ENCODE data around the gene ACOX3. TPM values are rescaled to one million over a fixed set of nuclear protein-coding genes. Genes with fewer than 3 reads are reported as not detected.
"Not testable (repeated sequence)": the region's sequence is repeated elsewhere in the genome, so short reads cannot be mapped to it uniquely, and the experiment has no call there.

The ACOX3 gene
- total and polyA plus RNA-seq, 2 donors (not counting 1 experiment from before 2014, with no cell fraction given): 6.8 to 23.8 TPM

DNA sequence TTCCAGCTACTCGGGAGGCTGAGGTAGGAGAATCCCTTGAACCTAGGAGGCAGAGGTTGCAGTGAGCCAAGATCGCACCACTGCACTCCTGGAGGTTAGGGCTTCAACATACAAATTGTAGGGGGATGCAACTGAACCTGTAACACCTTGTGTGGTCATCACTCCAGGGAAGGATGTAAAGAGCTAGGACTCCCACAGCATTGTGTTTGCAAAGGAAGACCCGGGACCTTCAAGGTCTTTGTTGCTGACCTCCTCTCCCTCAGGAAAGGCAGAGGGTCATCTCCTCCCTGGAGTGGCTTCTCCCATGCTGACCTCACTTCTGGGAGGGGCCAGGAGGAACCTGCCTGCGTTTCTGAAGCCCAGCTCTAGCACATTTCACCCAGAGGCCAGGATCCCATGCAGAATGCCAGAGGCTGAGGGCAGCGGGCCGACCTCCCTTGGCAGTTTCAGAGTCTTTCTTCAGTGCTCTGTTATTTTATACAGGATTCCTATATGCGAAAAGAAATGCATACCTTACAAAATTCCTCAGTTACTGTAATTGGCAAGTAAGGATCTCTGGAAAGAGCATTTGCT, 90.8 kb downstream of the ACOX3 start:
- Histone ChIP-seq H3K27me3 (ENCODE audit: control insufficient read depth, insufficient read depth, low read length) (peaks cover 8% of the 10 kb centered on the region), H3K36me3 (ENCODE audit: control insufficient read depth, insufficient read depth, low read length) (no peaks in the 10 kb centered on the region), H2AFZ (ENCODE audit: low read length) (no peak overlapping the region), H3K79me2 (ENCODE audit: control insufficient read depth, insufficient read depth, low read length) (no peaks in the 10 kb centered on the region), H3K4me1 (ENCODE audit: control insufficient read depth, extremely low read depth, insufficient read depth, low read length) (peaks cover 3% of the 10 kb centered on the region), H3K4me2 (ENCODE audit: extremely low read depth, insufficient read depth, low read length) (no peak overlapping the region), H3K4me3 (replicated peaks in 1 of 4; ENCODE audit: control extremely low read depth in 1 of 4, insufficient read depth in 1 of 4, low read depth in 3 of 4, low read length in 4 of 4) (no peak overlapping the region), H3K9ac (ENCODE audit: insufficient read depth, low read length) (no peak overlapping the region), H3K9me3 (ENCODE audit: control insufficient read depth, insufficient read depth, low read depth, low read length) (no peaks in the 10 kb centered on the region), H3K27ac (ENCODE audit: insufficient read depth, low read length) (no peak overlapping the region), H4K20me1 (ENCODE audit: control insufficient read depth, extremely low read depth, insufficient read depth, low read length) (no peaks in the 10 kb centered on the region)
- no peak for DNase-seq (ENCODE audit: low read depth in 2 of 2)
- no peak for TF ChIP-seq EZH2 (IDR thresholded peaks at IDR 0.05; ENCODE audit: low read length, missing control alignments)
- TF ChIP-seq, protein P1, sequence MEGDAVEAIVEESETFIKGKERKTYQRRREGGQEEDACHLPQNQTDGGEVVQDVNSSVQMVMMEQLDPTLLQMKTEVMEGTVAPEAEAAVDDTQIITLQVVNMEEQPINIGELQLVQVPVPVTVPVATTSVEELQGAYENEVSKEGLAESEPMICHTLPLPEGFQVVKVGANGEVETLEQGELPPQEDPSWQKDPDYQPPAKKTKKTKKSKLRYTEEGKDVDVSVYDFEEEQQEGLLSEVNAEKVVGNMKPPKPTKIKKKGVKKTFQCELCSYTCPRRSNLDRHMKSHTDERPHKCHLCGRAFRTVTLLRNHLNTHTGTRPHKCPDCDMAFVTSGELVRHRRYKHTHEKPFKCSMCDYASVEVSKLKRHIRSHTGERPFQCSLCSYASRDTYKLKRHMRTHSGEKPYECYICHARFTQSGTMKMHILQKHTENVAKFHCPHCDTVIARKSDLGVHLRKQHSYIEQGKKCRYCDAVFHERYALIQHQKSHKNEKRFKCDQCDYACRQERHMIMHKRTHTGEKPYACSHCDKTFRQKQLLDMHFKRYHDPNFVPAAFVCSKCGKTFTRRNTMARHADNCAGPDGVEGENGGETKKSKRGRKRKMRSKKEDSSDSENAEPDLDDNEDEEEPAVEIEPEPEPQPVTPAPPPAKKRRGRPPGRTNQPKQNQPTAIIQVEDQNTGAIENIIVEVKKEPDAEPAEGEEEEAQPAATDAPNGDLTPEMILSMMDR (conservative IDR thresholded peaks at IDR 0.05 in 1 of 2, IDR thresholded peaks at IDR 0.05 in 1 of 2; ENCODE audit: low read depth in 1 of 2, low read length in 2 of 2): no peak

DNA sequence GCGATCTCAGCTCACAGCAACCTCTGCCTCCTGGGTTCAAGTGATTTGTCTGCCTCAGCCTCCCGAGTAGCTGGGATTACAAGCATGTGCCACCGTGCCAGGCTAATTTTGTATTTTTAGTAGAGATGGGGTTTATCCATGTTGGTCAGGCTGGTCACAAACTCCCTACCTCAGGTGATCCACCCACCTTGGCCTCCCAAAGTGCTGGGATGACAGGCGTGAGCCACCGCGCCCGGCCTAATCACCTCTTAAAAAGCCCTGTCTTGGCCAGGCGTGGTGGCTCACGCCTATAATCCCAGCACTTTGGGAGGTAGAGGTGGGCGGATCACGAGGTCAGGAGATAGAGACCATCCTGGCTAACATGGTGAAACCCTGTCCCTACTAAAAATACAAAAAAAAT, 91.3 kb downstream of the ACOX3 start:
- H3K27ac ChIP-seq (ENCODE audit: insufficient read depth, low read length); H3K9me3 ChIP-seq (ENCODE audit: control insufficient read depth, insufficient read depth, low read depth, low read length); H3K4me2 ChIP-seq (ENCODE audit: extremely low read depth, insufficient read depth, low read length); H3K36me3 ChIP-seq (ENCODE audit: control insufficient read depth, insufficient read depth, low read length); DNase-seq (ENCODE audit: low read depth in 2 of 2); H3K4me3 ChIP-seq (replicated peaks in 1 of 4; ENCODE audit: control extremely low read depth in 1 of 4, insufficient read depth in 1 of 4, low read depth in 3 of 4, low read length in 4 of 4); H4K20me1 ChIP-seq (ENCODE audit: control insufficient read depth, extremely low read depth, insufficient read depth, low read length); H3K27me3 ChIP-seq (ENCODE audit: control insufficient read depth, insufficient read depth, low read length); H3K9ac ChIP-seq (ENCODE audit: insufficient read depth, low read length); H2AFZ ChIP-seq (ENCODE audit: low read length); H3K79me2 ChIP-seq (ENCODE audit: control insufficient read depth, insufficient read depth, low read length); H3K4me1 ChIP-seq (ENCODE audit: control insufficient read depth, extremely low read depth, insufficient read depth, low read length): not testable (repeated sequence)

DNA sequence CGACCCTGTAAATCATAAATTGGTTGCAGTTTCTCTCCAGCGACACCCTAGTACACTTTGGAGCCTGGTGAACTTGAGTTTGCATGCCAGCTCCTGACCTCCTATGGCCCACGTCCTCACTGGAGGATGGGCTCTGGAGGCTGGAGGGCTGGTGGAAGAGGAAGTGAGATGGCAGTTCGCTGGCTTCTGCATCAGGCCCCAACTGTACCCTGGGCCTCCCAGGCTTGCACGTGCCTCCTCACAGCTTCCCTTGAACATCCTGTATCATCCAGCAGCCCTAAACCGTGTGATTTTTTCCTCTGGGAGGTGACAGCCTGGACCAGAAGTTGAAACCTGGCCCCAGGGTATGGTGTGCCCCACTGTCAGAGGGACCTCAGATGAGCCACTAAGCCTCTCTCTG, 92.5 kb downstream of the ACOX3 start:
- no peaks in the 10 kb centered on the region for H4K20me1 ChIP-seq (ENCODE audit: control insufficient read depth, extremely low read depth, insufficient read depth, low read length)
- no peak overlapping the region for H3K4me3 ChIP-seq (replicated peaks in 1 of 4; ENCODE audit: control extremely low read depth in 1 of 4, insufficient read depth in 1 of 4, low read depth in 3 of 4, low read length in 4 of 4)
- H3K27me3 ChIP-seq (ENCODE audit: control insufficient read depth, insufficient read depth, low read length): peaks cover 6% of the 10 kb centered on the region
- no peak overlapping the region for H3K9ac ChIP-seq (ENCODE audit: insufficient read depth, low read length)
- no peak for TF ChIP-seq EZH2 (IDR thresholded peaks at IDR 0.05; ENCODE audit: low read length, missing control alignments)
- TF ChIP-seq, protein P1 (conservative IDR thresholded peaks at IDR 0.05 in 1 of 2, IDR thresholded peaks at IDR 0.05 in 1 of 2; ENCODE audit: low read depth in 1 of 2, low read length in 2 of 2): no peak
- H3K4me2 ChIP-seq (ENCODE audit: extremely low read depth, insufficient read depth, low read length): no peak overlapping the region
- no peaks in the 10 kb centered on the region for H3K4me1 ChIP-seq (ENCODE audit: control insufficient read depth, extremely low read depth, insufficient read depth, low read length)
- H2AFZ ChIP-seq (ENCODE audit: low read length): no peak overlapping the region
- no peak for DNase-seq (ENCODE audit: low read depth in 2 of 2)
- H3K27ac ChIP-seq (ENCODE audit: insufficient read depth, low read length): no peak overlapping the region
- H3K9me3 ChIP-seq (ENCODE audit: control insufficient read depth, insufficient read depth, low read depth, low read length): no peaks in the 10 kb centered on the region
- no peaks in the 10 kb centered on the region for H3K79me2 ChIP-seq (ENCODE audit: control insufficient read depth, insufficient read depth, low read length)
- H3K36me3 ChIP-seq (ENCODE audit: control insufficient read depth, insufficient read depth, low read length): no peaks in the 10 kb centered on the region

Data from fibroblast of lung (primary cell).